Stimulated activated naive B cell treated with anti-CD40 and anti-IgM and Interleukin-4, amounts not matched to agents 10 μg/mL and 1 μg/mL and 100 μg/mL, for 72 hours (primary cell): ENCODE data around the gene PIGL.

ENCODE experiments used
- ATAC-seq, 2 donors: fragments of 150-1000 bp; cut with Tn5 transposase; replicated peaks; 2 replicates each; pipeline ENCODE4 v1.10.0; 2021; ENCODE audit warnings: moderate library complexity in 1 of 2
- DNase-seq: peaks from one replicate; pipeline ENCODE4 v3.0.0; 2021
- H3K27ac Mint-ChIP-seq: one replicate; pipeline ENCODE4 v1.8.0; 2022; ENCODE audit warnings: mild to moderate bottlenecking, mixed read lengths
- H3K27me3 Mint-ChIP-seq, 2 donors: one replicate each; pipeline ENCODE4 v1.8.0; 2022; ENCODE audit warnings: mixed read lengths in 2 of 2
- H3K36me3 Mint-ChIP-seq, 2 donors: one replicate each; pipeline ENCODE4 v1.8.0; 2022; ENCODE audit warnings: mixed read lengths in 2 of 2, mild to moderate bottlenecking in 1 of 2
- H3K4me1 Mint-ChIP-seq, 2 donors: one replicate each; pipeline ENCODE4 v1.8.0; 2022; ENCODE audit warnings: mixed read lengths in 2 of 2, mild to moderate bottlenecking in 1 of 2
- H3K4me3 Mint-ChIP-seq, 2 donors: one replicate each; pipeline ENCODE4 v1.8.0; 2022; ENCODE audit warnings: mild to moderate bottlenecking in 2 of 2, mixed read lengths in 2 of 2, moderate library complexity in 1 of 2
- H3K9me3 Mint-ChIP-seq, 2 donors: one replicate each; pipeline ENCODE4 v1.8.0; 2022; ENCODE audit warnings: mixed read lengths in 2 of 2, mild to moderate bottlenecking in 1 of 2

PIGL gene

DNA sequence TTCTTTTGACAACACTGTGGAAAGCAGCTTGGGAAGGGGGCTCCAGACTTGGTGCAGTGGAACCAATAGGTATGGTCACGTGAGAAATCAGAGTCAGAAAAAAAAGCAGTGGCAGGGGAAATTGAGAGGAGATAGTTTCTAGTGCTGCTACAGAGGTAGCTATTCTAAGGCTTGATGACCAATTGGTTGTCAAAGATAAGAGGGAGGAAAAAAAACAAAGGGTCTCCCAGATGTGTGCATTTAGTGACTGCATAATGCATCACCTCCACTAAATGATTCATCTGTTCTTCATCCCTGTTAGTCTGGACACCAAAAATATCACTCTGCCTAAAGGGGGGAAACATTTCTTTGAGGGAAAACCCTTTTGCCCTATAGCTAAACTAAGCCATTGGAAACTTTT lies 56.5 kb downstream of the PIGL start:
- H3K27ac Mint-ChIP-seq, result peak overlapping the region; percentile 33
- peaks cover 6 to 12% of the 10 kb centered on the region in 2 donors for H3K36me3 Mint-ChIP-seq
- H3K27me3 Mint-ChIP-seq, result no peaks in the 10 kb centered on the region
- peaks cover 0 to 2% of the 10 kb centered on the region in 2 donors for H3K9me3 Mint-ChIP-seq
- H3K4me1 Mint-ChIP-seq, result peaks cover 15 to 33% of the 10 kb centered on the region in 2 donors
- H3K4me3 Mint-ChIP-seq, result no peak overlapping the region
- ATAC-seq (peak; percentile 78 to 85), DNase-seq (no peak)

DNA sequence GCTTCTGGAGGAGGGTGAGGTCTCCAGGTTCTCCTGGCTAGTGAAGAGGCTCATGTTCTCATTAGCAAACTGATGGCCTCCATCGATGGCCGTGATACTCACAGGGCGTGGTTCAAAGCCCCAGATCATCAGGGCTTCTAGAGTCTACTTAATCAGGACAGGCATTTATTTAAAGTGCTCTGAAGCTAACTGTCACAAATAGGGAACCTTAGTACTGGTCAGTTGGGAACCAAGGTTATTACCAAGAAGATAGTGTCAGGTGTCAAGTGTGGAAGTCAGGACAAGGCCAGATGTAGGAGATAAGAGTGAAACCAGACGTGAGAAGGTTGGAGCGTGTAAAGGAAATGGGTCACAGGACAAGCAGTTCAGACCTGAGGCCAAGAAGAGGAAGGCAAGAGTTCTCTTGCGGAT lies 56.9 kb downstream of the PIGL start:
- Mint-ChIP-seq H3K36me3 (peaks cover 10 to 16% of the 10 kb centered on the region in 2 donors), H3K4me3 (no peak overlapping the region), H3K27me3 (no peaks in the 10 kb centered on the region), H3K27ac (peak overlapping the region; percentile 33), H3K4me1 (peaks cover 15 to 31% of the 10 kb centered on the region in 2 donors), H3K9me3 (peaks cover 0 to 4% of the 10 kb centered on the region in 2 donors)
- DNase-seq, result peak; percentile 20
- ATAC-seq, result peak; percentile 76 to 79

DNA sequence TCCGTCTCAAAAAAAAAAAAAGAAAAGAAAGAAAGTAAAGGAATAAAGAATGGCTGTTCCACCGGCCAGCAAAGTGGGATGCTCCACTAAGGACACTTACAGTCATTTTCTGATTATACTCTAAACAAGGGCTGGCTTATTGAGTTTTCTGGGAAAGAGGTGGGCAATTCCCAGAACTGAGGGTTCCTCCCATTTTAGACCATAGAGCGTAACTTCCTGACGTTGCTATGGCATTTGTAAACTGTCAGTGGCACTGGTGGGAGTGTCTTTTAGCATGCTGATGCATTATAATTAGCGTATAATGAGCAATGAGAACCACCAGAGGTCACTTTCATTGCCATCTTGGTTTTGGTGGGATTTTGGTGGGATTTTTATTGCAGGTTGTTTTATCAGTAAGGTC lies 58.0 kb downstream of the PIGL start:
- no peak overlapping the region for H3K27ac Mint-ChIP-seq
- ATAC-seq (no peak), DNase-seq (no peak)
- no peak overlapping the region for H3K4me3 Mint-ChIP-seq
- H3K27me3 Mint-ChIP-seq, result no peaks in the 10 kb centered on the region
- H3K9me3 Mint-ChIP-seq, result peaks cover 0 to 4% of the 10 kb centered on the region in 2 donors
- H3K36me3 Mint-ChIP-seq, result peaks cover 15 to 22% of the 10 kb centered on the region in 2 donors
- H3K4me1 Mint-ChIP-seq, result peaks cover 15 to 21% of the 10 kb centered on the region in 2 donors

DNA sequence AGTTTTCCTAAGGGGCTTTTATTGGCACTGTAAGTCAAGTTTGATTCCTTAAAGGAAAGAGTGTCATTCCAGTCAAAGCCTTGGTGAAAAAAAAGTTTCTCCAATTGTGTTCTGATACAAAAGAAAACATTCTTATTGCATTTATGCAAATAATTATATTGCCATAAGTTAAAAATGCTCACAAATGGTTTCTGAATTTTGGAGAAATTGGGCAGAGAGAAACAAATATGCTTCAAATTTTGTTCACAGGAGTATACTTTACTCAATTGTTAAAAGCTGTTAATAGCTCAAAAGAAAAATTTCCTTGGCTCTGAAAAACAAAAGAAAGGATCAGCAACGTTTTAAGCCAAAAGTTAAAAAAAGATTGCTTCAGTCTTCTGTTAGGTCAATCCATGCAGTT lies 60.2 kb downstream of the PIGL start:
- no peak for ATAC-seq
- H3K27ac Mint-ChIP-seq, result no peak overlapping the region
- no peak overlapping the region for H3K4me3 Mint-ChIP-seq
- DNase-seq, result no peak
- H3K9me3 Mint-ChIP-seq, result peaks cover 0 to 4% of the 10 kb centered on the region in 2 donors
- no peaks in the 10 kb centered on the region for H3K27me3 Mint-ChIP-seq
- peaks cover 17 to 24% of the 10 kb centered on the region in 2 donors for H3K36me3 Mint-ChIP-seq
- H3K4me1 Mint-ChIP-seq, result peaks cover 16 to 23% of the 10 kb centered on the region in 2 donors

DNA sequence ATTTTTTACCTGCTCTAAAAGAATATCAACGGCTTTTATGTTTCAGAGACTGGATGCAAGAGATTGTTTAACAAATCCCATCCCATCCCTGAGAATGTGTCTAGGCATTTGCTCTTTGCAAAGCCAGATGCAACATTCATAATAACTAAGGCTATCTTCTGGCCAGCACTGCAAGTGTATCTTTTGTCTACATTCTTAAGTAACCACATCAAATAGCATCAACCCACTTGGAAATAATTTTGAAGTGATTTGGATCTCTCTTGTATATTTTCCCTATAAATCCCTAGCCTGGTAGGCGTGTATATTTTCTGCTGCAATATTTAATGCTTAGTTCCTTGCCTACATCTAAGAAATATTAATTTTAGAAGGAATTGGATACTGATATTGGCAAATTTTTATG lies 64.3 kb downstream of the PIGL start:
- Mint-ChIP-seq H3K27me3 (no peaks in the 10 kb centered on the region), H3K9me3 (peaks cover 0 to 2% of the 10 kb centered on the region in 2 donors), H3K36me3 (peaks cover 13 to 14% of the 10 kb centered on the region in 2 donors), H3K4me1 (peaks cover 14 to 31% of the 10 kb centered on the region in 2 donors), H3K27ac (no peak overlapping the region), H3K4me3 (no peak overlapping the region)
- no peak for DNase-seq
- ATAC-seq, result no peak

DNA sequence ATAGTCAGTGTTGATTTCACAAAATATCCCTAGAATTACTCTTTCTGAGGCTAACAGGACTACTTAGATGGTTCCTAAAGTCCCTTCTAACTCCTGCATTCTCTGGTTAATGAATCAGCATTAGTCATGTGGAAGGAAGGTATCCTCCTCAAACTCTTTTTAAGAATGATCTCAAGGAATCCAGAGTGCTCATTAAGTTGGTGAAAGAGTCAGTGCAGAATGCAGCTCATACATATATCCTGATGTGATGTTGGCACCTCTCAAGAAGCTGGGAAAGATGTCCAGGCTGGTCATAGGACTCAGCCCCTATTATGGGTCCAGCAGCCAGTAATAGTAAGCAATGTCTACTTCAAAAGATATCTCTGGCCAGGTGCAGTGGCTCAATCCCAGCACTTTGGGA lies 65.5 kb downstream of the PIGL start:
- H3K9me3 Mint-ChIP-seq, result peaks cover 0 to 2% of the 10 kb centered on the region in 2 donors
- no peak for ATAC-seq
- H3K27me3 Mint-ChIP-seq, result no peaks in the 10 kb centered on the region
- peaks cover 12 to 14% of the 10 kb centered on the region in 2 donors for H3K36me3 Mint-ChIP-seq
- no peak overlapping the region for H3K4me3 Mint-ChIP-seq
- peaks cover 24 to 42% of the 10 kb centered on the region in 2 donors for H3K4me1 Mint-ChIP-seq
- no peak for DNase-seq
- H3K27ac Mint-ChIP-seq, result no peak overlapping the region

DNA sequence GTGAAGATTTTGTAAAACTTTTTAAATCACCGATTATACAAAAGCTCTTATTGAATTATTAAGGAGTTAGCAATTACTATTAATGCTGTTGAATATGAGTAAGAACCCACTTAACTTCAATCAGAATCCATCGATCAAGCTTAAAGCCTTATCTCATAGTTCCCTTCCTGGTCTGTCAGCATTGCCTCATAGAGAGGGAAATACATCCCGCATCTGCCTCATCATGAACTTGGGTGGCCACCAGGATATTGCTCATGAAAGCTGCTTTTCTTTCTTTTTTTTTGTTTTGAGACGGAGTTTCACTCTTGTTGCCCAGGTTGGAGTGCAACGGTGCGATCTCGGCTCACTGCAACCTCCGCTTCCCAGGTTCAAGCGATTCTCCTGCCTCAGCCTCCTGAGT lies 66.7 kb downstream of the PIGL start:
- DNase-seq (no peak), ATAC-seq (no peak)
- no peaks in the 10 kb centered on the region for H3K27me3 Mint-ChIP-seq
- H3K36me3 Mint-ChIP-seq, result peaks cover 9 to 14% of the 10 kb centered on the region in 2 donors
- peak overlapping the region; percentile 76 for H3K27ac Mint-ChIP-seq
- H3K4me1 Mint-ChIP-seq, result peaks cover 33 to 54% of the 10 kb centered on the region in 2 donors
- no peak overlapping the region for H3K4me3 Mint-ChIP-seq
- no peaks in the 10 kb centered on the region for H3K9me3 Mint-ChIP-seq

DNA sequence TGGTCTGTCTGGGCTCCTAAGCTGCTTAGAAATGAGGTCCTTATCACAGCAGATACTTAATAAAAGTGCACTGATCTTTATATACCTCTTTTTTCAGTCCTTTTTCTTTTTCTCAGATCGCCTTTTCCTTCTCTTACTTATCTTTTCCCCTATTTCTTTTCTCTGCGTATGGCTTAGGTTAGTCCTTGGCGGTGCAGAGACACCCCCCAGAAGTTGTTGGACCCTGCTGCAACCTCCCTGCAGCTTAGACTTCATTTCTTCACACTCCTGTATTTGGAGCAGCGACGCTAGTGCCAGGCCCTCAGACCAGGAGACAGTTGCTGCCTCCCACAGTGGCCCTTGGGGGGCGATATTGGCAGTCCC lies 68.6 kb downstream of the PIGL start:
- ATAC-seq, result no peak
- Mint-ChIP-seq H3K4me1 (peaks cover 43 to 72% of the 10 kb centered on the region in 2 donors), H3K36me3 (peaks cover 2 to 8% of the 10 kb centered on the region in 2 donors), H3K27me3 (no peaks in the 10 kb centered on the region), H3K9me3 (no peaks in the 10 kb centered on the region), H3K4me3 (peak overlapping the region; percentile 76 to 78), H3K27ac (peak overlapping the region; percentile 99)
- no peak for DNase-seq

DNA sequence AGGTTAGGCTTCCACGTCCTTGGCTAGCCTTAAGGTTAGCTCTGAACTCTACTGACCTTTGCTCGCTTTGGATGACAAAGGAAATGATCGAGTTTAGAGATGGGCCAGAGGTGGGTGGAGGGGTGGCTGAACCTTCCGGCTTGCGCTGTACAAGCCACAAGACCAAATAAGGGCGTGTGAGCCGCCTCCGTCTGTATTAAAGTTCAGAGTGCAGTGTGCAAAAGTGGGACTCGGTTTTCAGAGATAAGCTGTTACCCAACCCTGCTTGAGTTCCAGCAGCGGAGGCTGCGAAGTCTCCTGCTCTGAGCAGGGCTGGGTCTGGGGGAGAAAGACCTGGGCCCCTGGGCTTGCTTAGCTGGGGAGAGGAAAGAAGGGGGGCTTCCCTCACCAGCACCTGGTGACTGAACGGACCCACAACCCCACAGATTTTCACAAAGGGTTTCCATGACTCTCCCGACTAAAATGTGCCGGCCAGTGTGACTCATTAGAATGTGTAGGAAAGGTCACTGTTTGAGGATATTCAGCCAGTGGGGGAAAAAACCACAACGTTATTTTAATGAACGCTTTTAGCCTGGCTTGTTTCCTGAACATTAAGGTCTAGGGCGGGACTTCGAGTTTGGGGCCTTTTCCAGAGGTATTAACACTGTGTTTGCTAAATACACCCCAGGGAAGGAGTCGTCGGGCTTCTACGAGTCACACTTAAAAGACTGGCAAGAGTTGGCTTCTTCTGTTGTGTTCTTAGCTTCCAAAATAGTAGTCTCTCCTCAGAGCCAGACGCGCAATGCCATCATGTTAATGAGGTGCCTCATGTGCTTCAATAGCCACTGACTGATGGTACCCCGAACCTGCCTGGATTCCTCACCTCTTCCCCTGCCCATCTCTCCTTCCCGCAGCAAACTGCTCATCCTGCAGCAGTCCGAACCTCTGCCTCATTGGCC lies 69.3 kb downstream of the PIGL start:
- Mint-ChIP-seq H3K9me3 (no peaks in the 10 kb centered on the region), H3K4me1 (peaks cover 43 to 79% of the 10 kb centered on the region in 2 donors), H3K27me3 (no peaks in the 10 kb centered on the region), H3K36me3 (peaks cover 2 to 9% of the 10 kb centered on the region in 2 donors), H3K27ac (peak overlapping the region; percentile 99), H3K4me3 (peak overlapping the region; percentile 76 to 78)
- peak; percentile 91 for DNase-seq
- peak; percentile 77 to 81 for ATAC-seq

DNA sequence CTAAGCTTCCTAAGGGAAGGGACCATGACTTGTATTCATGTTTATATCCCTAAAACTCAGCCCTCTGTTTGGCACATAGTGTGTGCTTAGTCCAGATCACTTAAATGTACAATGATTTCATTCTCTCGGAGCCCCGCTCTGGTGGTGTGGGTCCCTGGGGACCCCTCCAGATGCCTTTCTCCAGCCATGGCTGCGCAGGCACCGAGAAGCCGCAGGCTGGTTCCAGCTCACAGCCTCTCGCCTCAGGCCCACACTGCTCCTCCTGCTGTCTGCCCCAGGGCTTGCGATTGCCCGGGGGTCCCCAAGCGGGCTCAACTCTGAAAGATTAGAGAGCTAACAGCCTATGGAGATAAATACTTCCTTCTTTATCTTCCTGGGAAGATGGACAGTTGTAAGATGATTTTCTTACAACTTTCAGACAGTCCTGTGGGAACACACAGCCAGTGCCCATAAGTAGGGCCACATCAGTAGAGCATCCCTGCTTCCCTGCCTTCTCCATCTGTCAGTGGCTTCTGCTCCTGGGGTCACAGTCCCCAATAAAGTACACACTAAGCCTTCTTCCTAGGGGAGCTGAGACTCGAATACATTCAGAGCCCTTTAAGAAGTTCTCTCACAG lies 70.0 kb downstream of the PIGL start:
- Mint-ChIP-seq H3K27ac (peak overlapping the region; percentile 99), H3K36me3 (peaks cover 2 to 9% of the 10 kb centered on the region in 2 donors), H3K4me1 (peaks cover 43 to 79% of the 10 kb centered on the region in 2 donors), H3K27me3 (no peaks in the 10 kb centered on the region), H3K4me3 (peak overlapping the region; percentile 76 to 78), H3K9me3 (no peaks in the 10 kb centered on the region)
- ATAC-seq (peak; percentile 55 to 61), DNase-seq (peak; percentile 77)

DNA sequence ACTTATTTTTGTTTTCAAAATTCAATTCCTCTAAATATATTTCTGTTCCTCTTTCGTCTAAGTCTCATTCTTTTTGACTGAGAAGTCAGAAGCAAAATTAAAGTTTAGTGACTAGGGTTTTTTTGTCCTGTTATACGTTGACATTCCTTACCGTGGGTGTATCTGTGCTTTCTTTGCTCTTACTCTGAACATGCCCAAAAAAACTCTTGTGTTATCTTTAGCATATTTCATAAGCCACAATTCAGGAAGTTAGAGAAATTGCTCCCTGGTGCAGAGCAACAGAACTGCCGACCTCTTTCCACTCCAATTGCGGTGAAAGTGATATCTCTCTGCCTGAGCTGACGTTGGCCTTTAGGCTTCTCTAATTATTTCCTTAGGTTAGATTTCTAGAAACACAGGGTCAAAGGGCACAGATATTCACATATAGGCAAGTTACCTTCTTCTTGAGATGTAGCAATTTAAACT lies 70.6 kb downstream of the PIGL start:
- Mint-ChIP-seq H3K4me1 (peaks cover 43 to 79% of the 10 kb centered on the region in 2 donors), H3K27me3 (no peaks in the 10 kb centered on the region), H3K27ac (peak overlapping the region; percentile 99), H3K9me3 (no peaks in the 10 kb centered on the region), H3K4me3 (peak overlapping the region; percentile 76 to 78), H3K36me3 (peaks cover 2 to 9% of the 10 kb centered on the region in 2 donors)
- DNase-seq, result peak; percentile 68
- ATAC-seq, result peak; percentile 39 to 45

DNA sequence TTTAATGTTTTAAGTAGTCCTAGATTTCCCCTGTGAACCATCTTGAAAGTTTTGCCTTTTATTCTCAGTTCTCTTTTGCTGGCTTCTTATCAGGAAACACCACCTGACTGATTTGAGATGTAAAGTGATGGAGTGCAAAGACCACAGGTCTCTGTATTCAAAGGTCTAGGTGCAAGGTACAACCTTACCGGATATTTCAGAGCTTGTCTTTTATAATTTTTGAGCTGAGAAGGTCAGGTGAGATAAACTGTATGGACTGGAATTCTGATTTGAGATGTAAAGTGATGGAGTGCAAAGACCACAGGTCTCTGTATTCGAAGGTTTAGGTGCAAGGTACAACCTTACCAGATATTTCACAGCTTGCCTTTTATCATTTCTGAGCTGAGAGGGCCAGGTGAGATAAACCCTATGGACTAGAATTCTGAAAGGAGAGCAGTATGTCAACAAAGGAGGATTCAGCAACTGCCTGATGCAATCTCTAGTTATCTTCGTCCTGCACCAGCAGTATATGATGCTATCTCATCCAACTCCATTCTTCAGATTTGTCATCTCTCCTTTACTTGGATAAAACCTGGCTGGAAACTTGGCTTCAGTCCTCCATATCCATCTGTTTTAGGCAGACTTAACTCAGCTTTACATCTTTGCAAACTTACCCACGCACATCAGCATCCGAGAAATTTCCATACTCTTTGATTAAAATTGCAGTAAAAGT lies 72.0 kb downstream of the PIGL start:
- Mint-ChIP-seq H3K36me3 (peaks cover 2 to 9% of the 10 kb centered on the region in 2 donors), H3K4me3 (peak overlapping the region; percentile 55 to 76), H3K27me3 (no peaks in the 10 kb centered on the region), H3K9me3 (no peaks in the 10 kb centered on the region), H3K27ac (peak overlapping the region; percentile 99), H3K4me1 (peaks cover 46 to 78% of the 10 kb centered on the region in 2 donors)
- ATAC-seq (no peak), DNase-seq (no peak)

DNA sequence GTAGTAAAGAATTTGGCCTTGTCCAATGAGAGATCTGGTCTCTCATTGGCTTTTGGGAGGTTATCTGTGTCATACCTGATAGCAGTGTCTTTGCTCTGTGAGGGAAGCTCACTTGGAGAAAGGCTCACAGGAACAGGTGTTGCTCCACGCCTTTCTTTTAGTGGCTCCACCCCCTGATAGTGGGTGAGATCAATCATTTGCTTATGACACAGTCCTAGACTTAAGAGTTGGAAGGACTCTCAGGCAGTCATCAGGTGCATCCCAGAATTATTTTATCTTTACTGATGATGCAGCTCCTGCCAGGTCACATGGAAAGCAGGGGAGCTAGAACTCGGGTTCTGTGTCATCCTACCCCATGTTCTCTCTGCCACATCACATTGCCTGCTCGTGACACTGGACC lies 76.9 kb downstream of the PIGL start:
- no peaks in the 10 kb centered on the region for H3K27me3 Mint-ChIP-seq
- no peak overlapping the region for H3K4me3 Mint-ChIP-seq
- H3K27ac Mint-ChIP-seq, result no peak overlapping the region
- H3K4me1 Mint-ChIP-seq, result peaks cover 23 to 40% of the 10 kb centered on the region in 2 donors
- peaks cover 6 to 7% of the 10 kb centered on the region in 2 donors for H3K36me3 Mint-ChIP-seq
- peak in 1 of 2 donors; percentile 57 for ATAC-seq
- no peak for DNase-seq
- H3K9me3 Mint-ChIP-seq, result no peaks in the 10 kb centered on the region

DNA sequence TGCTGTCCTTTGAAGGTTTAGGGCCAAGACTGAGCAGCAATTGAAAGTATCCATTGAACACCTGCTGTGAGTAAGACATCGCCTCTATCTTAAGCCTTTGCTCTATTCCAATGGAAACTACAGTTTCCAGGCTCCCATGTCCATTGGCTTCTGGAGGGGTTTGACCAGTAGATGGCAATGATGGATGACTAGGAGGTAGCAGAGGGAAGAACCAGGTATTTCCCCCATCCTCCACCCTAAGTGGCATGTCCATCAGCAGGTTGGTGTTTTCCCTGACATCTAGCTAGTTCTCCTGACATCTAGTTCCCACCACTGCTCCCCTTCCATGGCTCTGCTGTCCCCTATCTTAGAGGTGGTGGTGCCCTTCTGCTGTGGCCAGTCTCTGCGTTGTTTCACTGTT lies 77.5 kb downstream of the PIGL start:
- DNase-seq, result no peak
- no peak overlapping the region for H3K4me3 Mint-ChIP-seq
- H3K36me3 Mint-ChIP-seq, result peaks cover 6 to 7% of the 10 kb centered on the region in 2 donors
- no peak for ATAC-seq
- no peak overlapping the region for H3K27ac Mint-ChIP-seq
- H3K27me3 Mint-ChIP-seq, result no peaks in the 10 kb centered on the region
- H3K9me3 Mint-ChIP-seq, result no peaks in the 10 kb centered on the region
- peaks cover 18 to 34% of the 10 kb centered on the region in 2 donors for H3K4me1 Mint-ChIP-seq
